HG03354 (cell line): ENCODE results near the gene MOB3B.
"Not testable (repeated sequence)": the region's sequence is repeated elsewhere in the genome, so short reads cannot be mapped to it uniquely, and the experiment has no call there.

ENCODE experiments used
- ATAC-seq: cut with Tn5 transposase; IDR thresholded peaks from one replicate; pipeline ENCODE4 v1.9.1; 2021; ENCODE audit warnings: mild to moderate bottlenecking; ENCODE audit not compliant: unreplicated experiment, poor library complexity, severe bottlenecking

Gene MOB3B

DNA sequence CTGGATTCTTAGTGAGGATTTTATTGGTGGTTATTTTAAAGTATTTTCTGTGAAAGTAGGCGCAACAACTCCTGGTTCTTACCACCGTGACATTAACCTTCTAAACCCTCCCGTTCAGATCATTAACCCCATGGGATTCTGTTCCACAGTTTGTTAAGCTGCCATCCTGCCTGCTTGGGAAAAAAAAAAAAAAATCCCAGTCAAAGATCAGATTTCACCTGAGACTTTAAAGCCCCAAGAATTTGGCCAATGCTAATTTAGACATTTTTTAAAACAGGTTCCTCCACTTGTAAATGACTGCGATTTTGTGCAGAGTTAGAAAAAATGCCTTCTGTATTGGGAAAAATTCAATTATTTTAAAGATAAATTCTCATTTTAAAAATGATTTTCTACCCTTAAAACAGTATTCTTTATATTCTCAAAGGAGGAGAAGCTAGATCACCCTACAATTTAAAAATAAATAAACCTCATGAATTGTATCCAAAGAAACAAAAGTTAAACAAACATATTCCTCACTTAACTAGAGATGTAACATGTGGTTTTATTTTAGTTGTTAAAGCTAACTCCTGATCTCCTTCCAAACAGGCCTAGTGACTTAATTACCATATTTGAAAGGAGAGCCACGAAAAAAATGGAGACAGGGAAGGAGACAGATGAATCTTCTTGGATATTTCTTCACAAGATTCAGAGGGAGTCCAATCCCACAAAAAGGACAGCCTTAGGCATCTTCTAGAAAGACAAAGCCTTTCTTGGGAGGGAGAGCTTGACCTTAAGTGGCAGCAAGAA is 98.7 kb downstream of the MOB3B start:
- ATAC-seq: no peak

DNA sequence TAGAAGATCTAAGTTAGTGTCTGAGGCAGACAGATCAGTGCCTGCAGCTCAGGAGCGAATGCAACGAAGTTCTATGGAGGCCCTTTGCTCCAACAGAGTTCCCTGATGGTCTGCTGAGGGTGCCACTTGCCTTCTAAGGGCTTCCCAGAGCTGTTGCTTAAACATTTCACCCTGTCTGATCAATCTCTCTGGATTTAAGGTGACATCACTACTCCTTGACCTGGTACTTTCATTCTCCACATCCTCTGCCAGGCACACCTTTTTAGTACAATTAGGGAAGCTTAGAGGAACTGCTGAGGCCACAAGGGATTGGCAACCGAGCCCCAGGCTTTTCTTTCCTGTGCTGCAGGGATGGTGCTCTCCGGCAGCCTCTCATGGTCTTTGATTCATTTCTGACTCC is 99.7 kb downstream of the MOB3B start:
- ATAC-seq: no peak

DNA sequence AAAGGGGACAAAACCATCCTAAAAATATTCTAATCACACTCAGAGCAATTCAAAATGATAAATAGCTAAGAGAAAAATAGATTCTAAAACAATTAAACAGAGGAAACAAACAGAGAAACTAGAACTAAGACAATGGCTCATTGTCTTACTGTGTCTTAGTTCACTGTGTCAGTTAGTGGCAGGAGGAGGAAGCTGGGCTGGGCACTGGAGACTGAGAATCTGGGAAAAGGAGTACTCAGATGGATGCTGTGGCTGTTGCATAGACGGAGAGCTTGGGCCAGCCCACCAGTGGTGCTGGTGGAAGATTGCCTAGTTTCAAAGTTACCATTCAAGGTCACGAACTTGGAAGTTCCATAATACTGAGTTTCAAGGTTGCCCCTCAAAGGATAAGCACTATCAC is 100.2 kb downstream of the MOB3B start:
- ATAC-seq: no peak

DNA sequence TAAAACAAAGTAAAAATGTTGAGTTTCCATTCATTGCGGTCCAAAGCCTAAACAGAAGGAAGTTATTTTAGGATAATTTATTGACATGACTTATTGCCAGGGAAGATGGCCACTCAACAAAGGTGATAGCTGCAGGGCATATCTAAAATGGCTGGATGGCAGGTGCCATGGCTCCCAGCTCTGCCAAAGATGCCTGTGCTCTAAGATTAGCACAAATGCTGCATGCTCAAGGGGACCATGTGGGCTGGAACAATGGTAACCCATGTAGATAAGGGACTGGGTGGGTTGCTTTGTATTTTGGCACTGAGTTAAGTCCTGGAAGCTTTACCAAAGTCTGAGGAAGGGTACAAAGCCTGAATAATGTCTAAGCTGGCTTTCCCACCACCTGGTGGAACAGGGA is 101.1 kb downstream of the MOB3B start:
- no peak for ATAC-seq

DNA sequence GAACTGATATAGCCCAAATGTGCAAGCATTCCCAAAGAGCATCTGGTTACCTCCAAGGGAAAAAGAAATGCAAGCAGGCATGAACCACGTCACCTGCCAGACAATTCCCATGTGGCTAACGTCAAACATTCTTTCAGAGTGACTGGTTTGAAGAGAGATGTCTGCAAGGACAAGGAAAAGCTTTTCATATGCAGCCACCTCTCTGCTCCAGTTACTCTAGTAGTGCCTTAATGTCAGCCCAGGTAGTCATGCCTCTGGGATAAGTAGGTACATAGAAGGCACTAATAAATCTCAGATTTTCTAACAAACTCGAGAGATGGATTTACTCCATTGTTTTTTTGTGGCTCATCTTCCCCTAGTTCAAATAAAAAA is 102.4 kb downstream of the MOB3B start:
- no peak for ATAC-seq

DNA sequence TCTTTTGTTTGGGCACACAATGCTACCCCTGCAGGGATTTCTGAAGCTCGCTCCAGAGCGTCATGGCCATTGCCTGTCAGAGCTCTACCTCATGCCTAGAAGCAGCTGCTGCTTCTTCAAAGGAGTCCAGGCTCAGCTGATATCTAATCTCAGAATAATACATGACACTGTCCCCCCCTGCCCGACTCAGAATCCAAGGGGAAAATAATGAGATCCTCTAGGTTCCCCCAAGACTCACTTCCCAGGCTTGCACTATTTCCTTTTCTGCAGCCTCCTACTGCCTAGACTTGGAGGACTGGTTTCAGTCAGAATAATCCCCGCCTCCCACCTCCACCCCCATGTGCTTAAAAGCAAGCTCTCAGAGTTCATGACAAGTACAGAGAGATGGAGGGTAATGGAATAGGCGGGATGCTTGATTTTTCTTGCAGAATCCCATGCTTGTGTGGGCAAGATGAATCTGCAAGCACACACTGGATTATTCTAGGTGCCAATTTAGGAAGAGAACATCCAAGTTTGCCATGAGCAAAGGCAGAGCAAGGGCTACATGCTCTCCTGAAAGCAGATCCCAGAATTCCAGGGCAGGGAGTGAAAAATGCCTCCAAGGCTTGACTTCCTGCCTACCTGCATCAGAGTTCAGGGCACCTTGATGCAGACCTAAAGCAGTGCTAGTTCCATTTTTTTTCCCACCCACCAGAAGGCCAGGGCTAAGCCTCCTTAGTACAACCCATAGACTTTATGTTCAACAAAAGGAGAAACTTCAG is 102.9 kb downstream of the MOB3B start:
- ATAC-seq: no peak

DNA sequence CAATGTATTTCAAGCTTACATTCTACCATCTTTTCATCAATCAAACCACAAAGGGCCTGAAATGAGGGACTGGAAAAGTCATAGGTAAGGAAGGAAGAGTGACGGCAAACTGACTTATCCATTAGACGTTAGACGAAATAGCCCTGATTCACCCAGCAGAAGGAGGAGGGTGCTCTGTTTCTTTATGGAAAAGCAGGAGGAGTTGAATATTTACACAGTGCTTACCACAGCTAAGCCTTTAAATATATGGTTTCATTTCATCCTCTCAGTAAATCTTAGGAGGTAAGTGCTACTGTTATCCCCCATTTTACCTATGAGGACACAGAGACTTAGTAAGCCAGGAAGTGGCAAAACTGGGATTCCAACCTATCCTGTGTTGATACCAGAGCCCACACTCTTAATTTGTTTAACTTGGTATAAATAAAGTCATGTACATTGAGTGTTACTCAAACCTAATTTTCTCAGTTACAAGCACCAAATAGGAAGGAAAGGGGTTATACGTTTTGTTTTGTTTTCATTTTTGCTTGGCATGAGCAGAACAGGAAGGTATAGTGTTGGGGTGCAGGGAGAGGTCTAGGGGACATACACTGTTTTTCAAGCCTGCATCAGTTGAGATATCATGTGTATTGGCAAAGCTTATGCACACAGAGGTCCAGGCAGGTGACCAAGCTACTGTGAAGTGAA is 103.6 kb downstream of the MOB3B start:
- ATAC-seq: no peak

DNA sequence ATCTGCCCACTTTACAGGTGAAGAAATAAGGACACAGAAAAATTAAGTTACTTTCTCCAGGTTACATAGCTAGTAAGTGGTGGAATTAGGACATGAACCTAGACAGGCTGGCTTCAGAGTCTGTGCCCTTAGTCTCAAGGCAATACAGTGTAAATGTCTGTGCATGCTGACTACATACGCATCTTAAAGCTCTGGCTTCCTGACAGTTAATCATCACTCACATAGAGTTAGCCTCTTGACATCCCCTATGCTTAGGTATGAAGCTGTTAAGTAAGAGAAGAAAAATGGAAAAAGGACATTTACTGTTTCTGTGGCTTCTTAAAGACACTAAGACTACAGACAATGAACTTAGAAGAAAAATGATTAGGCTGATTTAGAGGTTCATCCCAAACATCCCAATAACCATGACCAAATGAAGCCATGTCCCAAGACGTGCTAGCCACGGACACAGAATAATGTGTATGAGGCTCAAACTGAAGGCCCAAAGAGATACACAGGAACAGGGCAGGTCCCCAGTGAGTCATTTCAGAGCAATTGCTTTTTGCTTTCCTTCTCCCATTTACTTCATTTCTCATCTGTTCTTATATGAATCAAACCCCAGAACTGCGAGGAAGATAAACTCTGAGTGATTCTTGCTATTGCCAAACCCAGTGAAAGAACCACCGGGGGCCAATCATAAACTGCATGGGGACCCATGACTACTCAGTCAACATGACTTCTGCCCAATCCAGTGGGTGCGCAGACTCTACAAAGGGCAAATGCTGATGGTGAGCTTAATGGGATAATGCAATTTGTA is 105.5 kb downstream of the MOB3B start:
- no peak for ATAC-seq

DNA sequence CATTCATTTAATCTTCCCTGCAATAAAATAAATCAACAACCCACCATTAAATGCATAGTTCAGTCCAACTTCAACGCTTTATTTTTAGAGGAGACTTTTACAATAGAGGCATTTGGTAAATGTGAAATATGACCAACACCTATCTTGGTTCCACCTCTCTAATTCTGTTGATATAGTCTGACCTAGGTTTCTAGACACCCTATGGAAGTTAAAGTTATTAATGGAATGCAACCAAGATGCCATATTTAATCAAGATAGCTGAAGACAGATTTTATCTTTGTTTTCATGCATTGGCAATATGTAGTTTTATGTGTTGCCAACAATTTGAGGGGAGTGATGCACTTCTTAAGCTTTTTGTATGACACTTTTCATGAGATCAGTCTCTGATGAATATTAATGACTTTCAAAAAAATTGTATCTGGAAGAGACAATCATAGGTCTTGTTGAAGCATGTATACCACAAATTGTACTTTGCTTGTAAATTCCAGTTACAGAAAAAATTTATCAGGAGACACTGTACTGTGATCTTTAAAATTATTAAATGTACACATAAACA is 107.3 kb downstream of the MOB3B start:
- ATAC-seq: no peak

DNA sequence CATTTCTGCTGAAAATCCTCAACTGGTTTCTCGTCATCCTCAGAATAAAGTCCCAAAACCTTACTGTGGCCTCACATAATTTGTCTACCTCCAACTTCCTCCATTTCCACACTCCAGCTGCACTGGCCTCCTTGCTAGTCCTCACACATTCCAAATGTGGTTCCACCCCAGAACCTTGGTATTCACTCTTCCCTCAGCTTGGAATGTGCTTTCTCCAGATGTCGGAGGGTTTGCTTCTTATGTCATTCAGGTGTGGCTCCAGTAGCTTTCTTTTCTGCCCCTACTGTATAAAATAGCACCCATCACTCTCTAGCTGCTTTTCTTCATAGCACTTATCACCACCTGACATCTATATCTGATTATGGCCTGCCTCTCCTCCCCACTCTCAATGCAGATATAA is 108.0 kb downstream of the MOB3B start:
- ATAC-seq: no peak

DNA sequence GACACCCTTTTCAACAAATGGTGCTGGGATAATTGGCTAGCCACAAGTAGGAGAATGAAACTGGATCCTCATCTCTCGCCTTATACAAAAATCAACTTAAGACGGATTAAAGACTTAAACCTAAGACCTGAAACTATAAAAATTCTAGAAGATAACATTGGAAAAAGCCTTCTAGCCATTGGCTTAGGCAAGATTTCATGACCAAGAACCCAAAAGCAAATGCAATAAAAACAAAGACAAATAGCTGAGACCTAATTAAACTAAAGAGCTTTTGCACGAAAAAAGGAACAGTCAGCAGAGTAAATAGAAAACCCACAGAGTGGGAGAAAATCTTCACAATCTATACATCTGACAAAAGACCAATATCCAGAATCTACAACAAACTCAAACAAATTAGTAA is 110.1 kb downstream of the MOB3B start:
- not testable (repeated sequence) for ATAC-seq

DNA sequence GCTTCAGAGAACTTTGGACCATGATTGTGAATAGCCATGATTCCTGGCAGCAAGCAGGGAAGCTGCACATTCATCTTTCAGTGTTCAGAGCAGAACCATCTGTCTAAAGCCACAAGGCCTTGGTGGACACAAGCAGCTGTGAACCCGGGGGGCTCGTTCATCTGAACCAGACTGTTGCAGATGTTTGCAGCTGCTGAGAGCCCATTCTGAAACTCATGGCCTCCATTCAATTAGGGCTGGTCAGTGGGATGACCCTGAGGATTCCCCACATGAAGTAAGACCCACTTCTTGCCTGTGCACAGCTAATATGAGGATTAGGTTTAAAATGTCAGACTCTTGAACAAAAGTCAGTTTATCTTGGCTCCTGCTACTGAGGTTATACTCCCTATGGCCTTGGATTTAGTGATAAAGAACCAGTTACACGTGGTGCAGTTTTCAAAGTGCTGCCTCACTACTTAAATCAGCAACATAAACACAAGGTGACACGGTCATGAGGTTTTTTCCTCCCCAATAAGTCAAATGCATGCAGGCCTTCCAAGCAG is 115.3 kb downstream of the MOB3B start:
- ATAC-seq: no peak

DNA sequence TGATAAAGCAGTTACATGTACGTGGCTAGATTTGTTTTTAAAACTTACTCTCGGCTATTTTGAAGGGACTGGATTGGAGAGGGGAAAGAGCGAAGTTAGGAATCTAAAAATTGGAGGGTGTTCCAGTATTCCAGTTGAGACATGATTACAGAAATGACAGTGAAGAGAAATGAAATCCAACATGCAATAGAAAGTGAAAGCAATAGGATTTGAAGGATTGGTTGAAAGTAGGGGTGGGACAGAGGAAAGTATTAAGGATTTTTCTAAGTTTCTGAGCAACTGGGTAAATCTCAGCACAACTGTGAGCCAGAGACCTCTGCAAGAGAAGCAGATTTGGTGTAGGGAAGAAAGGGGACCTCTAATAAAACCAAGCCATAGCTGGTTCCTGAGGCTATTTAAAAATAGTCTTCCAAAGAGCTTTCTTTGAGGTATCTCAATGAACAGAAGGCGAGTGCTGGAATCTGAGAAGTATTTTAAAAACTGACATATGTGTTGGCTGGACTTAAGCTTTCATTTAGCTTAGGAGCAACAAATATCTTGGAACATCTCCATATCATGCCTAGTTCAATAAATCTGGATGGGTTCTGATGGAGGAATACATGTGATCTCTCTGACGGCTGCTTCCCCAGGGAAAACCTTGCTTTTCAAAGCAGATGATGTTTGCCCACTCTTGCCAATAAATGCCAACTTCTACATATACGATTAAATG is 115.9 kb downstream of the MOB3B start:
- ATAC-seq: no peak

DNA sequence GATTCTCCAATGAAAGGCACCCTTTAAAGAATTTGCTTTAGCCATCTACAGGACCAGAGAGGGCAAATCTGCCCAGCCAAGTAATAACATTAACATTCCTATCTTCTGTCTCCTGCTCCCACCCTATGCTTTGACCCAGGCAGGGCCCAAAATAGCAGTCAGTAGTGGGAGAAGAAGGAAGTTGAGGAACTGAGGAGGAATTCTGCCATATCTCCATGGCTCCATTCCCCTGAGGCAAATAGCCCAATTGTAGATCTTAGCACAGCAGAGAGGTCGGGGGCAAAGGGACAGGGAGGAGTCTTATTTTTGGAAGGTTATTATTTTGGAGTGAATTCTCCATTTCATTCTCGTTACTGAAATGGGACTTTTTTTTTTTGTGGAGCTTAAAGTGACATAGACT is 116.7 kb downstream of the MOB3B start:
- no peak for ATAC-seq

DNA sequence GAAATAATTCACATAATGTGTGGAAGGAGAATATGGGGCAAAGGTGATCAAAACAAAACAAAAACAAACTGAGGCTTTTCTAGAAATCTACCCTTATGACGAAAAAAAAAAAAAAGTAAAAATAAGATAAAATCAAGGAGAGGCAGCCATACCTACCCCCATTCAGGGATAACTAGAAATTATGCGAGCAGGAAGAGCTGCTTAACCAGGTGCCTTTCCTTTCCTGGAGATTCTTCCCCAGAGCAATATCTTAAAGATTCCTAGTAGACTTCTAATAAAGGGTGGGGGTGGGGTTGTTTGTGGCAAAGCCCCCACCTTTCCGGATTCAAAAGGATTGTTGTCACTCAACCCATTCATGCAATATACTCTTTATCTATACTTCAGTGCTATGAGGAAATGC is 117.5 kb downstream of the MOB3B start:
- ATAC-seq: no peak

DNA sequence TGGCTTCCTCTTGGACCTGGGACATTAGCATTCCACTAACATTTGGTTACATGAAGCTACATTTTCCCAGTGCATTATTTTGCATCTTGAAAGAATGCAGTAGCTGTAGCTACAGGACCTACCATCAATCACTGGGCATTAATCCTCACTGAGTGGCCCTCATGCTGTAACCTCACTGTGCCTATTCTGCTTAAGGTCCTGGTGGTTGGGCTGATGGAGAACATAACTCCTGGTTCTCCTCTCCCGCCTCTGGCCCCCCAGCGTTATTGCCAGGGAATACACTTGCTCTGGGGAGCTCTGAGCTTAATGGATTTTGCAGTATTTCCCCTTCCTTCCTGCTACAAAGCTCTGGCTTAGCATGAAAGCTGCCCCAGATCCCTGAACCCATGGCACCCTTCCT is 121.1 kb downstream of the MOB3B start:
- no peak for ATAC-seq

DNA sequence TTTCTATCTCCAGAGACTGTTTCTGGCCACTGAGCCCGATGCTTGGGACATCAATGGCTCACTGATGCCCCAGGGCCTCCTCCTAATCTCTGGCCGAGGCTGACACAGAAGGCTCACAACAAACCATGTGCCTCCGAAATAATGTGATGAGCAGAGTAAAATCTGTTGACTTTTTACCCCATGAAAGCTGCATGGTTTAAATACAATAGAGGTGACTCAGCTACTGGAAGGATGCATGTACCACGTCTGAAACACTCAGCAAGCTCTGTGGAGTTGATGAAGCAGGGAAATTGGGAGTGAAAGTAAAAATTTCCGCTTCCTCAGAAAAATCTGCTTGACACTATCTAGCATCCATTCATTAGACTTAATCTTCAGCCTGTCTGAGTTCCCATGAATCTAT is 121.6 kb downstream of the MOB3B start:
- no peak for ATAC-seq

DNA sequence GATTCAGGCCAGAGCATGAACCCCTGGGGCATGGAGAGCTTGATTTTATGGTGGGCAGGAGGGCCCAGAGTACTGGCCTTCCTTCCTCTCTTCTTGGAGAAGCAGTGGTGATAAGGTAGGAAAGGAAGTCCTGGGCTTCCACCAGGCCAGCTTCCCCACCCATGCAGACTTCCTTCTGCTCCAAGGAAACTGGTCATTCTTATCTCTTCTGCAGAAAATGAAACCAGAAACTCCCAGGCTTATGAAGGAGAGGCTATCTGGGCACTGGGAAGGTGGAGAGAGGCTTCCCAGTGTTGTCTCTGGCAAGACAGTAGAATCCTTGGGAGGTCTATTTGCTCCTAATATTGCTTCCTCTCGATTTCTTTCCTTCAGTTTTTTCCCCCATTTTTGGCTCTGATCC is 122.1 kb downstream of the MOB3B start:
- no peak for ATAC-seq

DNA sequence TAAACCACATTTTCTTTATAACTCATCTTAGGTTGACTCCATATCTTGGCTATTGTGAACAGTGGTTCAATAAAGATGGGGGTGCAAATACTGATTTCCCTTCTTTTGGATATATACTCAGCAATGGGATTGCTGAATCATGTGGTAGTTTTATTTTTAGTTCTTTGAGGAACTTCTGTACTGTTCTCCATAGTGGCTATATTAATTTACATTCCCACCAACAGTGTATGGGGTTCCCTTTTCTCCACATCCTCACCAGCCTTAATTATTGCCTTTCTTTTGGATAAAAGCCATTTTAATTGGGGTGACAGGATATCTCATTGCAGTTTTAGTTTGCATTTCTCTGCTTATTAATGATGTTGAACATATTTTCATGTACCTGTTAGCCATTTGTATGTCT is 125.0 kb downstream of the MOB3B start:
- ATAC-seq: no peak
